WTC11 (cell line): ENCODE data around the gene MAPK8IP1. TPM values are rescaled to one million over a fixed set of nuclear protein-coding genes. Genes with fewer than 3 reads are reported as not detected.
A peak's percentile ranks its signal among the peaks of the same experiment; 100 is the strongest.

Experiments used
- ATAC-seq: fragments of 200-7000 bp; cut with Tn5 transposase; 2 replicates; pipeline ENCODE4 v1.10.0; 2021; ENCODE audit warnings: mild to moderate bottlenecking, moderate library complexity
- CTCF ChIA-PET: fragments of 300-600 bp; sonication (Branson Sonifier 250); formaldehyde crosslinking; loops from one replicate; lab custom pipeline; 2021; ENCODE audit warnings: antibody characterized with exemption; lab: Charles Lee
- POLR2A ChIA-PET: fragments of 350-600 bp; sonication (Branson Sonifier 250); formaldehyde crosslinking; loops from one replicate; lab custom pipeline; 2021; ENCODE audit warnings: antibody characterized with exemption; lab: Charles Lee
- DNase-seq: peaks from one replicate; pipeline ENCODE4 v3.0.0; 2021; ENCODE audit warnings: low spot score
- H3K27ac Mint-ChIP-seq: 2 replicates; pipeline ENCODE4 v1.8.0; 2021; ENCODE audit warnings: mixed read lengths
- H3K27me3 Mint-ChIP-seq: 2 replicates; pipeline ENCODE4 v1.8.0; 2021; ENCODE audit warnings: low read depth, mild to moderate bottlenecking, moderate library complexity, mixed read lengths
- H3K36me3 Mint-ChIP-seq: 2 replicates; pipeline ENCODE4 v1.8.0; 2021; ENCODE audit warnings: mixed read lengths
- H3K4me1 Mint-ChIP-seq: 2 replicates; pipeline ENCODE4 v1.8.0; 2022; ENCODE audit warnings: mixed read lengths
- H3K4me3 Mint-ChIP-seq: 2 replicates; pipeline ENCODE4 v1.8.0; 2021; ENCODE audit warnings: mild to moderate bottlenecking, moderate library complexity, mixed read lengths
- H3K9me3 Mint-ChIP-seq: 2 replicates; pipeline ENCODE4 v1.8.0; 2021; ENCODE audit warnings: mixed read lengths
- CBFB ChIP-seq: sonication (generic); formaldehyde crosslinking; IDR thresholded peaks from 2 replicates; pipeline ENCODE4 v1.8.1; 2022; ENCODE audit warnings: mild to moderate bottlenecking, low read depth, missing genetic modification reagents
- EMX1 ChIP-seq: fragments of 250-450 bp; sonication (Bioruptor Pico); IDR thresholded peaks from 2 replicates; pipeline ENCODE4 v1.8.0; 2021; ENCODE audit warnings: mild to moderate bottlenecking
- ETV6 ChIP-seq: sonication (generic); formaldehyde crosslinking; IDR thresholded peaks from 2 replicates; pipeline ENCODE4 v1.8.1; 2022; ENCODE audit warnings: mild to moderate bottlenecking, missing genetic modification reagents
- FOXP1 ChIP-seq: sonication (generic); formaldehyde crosslinking; IDR thresholded peaks from 2 replicates; pipeline ENCODE4 v1.8.0; 2022; ENCODE audit warnings: missing genetic modification reagents, mild to moderate bottlenecking, moderate library complexity, borderline replicate concordance
- GRHL2 ChIP-seq: fragments of 250-450 bp; sonication (Bioruptor Pico); IDR thresholded peaks from 2 replicates; pipeline ENCODE4 v1.8.0; 2022; ENCODE audit warnings: mild to moderate bottlenecking, moderate library complexity; ENCODE audit not compliant: insufficient replicate concordance, severe bottlenecking
- NFYB ChIP-seq: sonication (generic); formaldehyde crosslinking; conservative IDR thresholded peaks from 2 replicates; pipeline ENCODE4 v1.8.0; 2022; ENCODE audit warnings: low read depth, missing genetic modification reagents
- NR1H2 ChIP-seq: sonication (generic); formaldehyde crosslinking; IDR thresholded peaks from 2 replicates; pipeline ENCODE4 v1.9.0; 2021; ENCODE audit warnings: mild to moderate bottlenecking, moderate library complexity, missing genetic modification reagents
- TCF7 ChIP-seq: sonication (generic); formaldehyde crosslinking; IDR thresholded peaks from 2 replicates; pipeline ENCODE4 v1.8.0; 2022; ENCODE audit warnings: mild to moderate bottlenecking, low read depth, missing genetic modification reagents, moderate library complexity
- ZNF263 ChIP-seq: sonication (generic); formaldehyde crosslinking; IDR thresholded peaks from 2 replicates; pipeline ENCODE4 v1.8.1; 2022; ENCODE audit warnings: low read depth, mild to moderate bottlenecking, moderate library complexity, missing genetic modification reagents
- ZNF671 ChIP-seq: fragments of 250-450 bp; sonication (Bioruptor Pico); IDR thresholded peaks from 2 replicates; pipeline ENCODE4 v1.8.0; 2021; ENCODE audit warnings: mild to moderate bottlenecking
- total RNA-seq: library from RNA; stranded (reverse); gene quantifications from 3 replicates; pipeline ENCODE4 v1.2.3, GENCODE V29; 2021
- TF ChIP-seq, protein P1 (sequence below): sonication (generic); formaldehyde crosslinking; IDR thresholded peaks from 2 replicates; pipeline ENCODE4 v1.8.0; 2022; ENCODE audit warnings: mild to moderate bottlenecking, missing genetic modification reagents
- TF ChIP-seq, protein P2 (sequence below): sonication (generic); formaldehyde crosslinking; IDR thresholded peaks from 2 replicates; pipeline ENCODE4 v1.8.1; 2023; ENCODE audit warnings: mild to moderate bottlenecking, missing genetic modification reagents
- TF ChIP-seq, protein P3 (sequence below): sonication (generic); formaldehyde crosslinking; IDR thresholded peaks from 2 replicates; pipeline ENCODE4 v1.8.0; 2022; ENCODE audit warnings: mild to moderate bottlenecking, missing genetic modification reagents
- TF ChIP-seq, protein P4 (sequence below): sonication (generic); formaldehyde crosslinking; conservative IDR thresholded peaks from 2 replicates; pipeline ENCODE4 v1.8.1; 2022; ENCODE audit warnings: mild to moderate bottlenecking, missing genetic modification reagents
- TF ChIP-seq, protein P5 (sequence below): sonication (generic); formaldehyde crosslinking; IDR thresholded peaks from 2 replicates; pipeline ENCODE4 v1.8.1; 2023; ENCODE audit warnings: mild to moderate bottlenecking, missing genetic modification reagents
- TF ChIP-seq, protein P6 (sequence below): sonication (generic); formaldehyde crosslinking; IDR thresholded peaks from 2 replicates; pipeline ENCODE4 v1.8.1; 2023; ENCODE audit warnings: mild to moderate bottlenecking, missing genetic modification reagents, borderline replicate concordance
- TF ChIP-seq, protein P7 (sequence below): sonication (generic); formaldehyde crosslinking; conservative IDR thresholded peaks from 2 replicates; pipeline ENCODE4 v1.8.1; 2023; ENCODE audit warnings: mild to moderate bottlenecking, low read depth, missing genetic modification reagents, moderate library complexity

MAPK8IP1 gene
- total RNA-seq, 1 experiment from 2014 or later = 34.1 TPM

DNA sequence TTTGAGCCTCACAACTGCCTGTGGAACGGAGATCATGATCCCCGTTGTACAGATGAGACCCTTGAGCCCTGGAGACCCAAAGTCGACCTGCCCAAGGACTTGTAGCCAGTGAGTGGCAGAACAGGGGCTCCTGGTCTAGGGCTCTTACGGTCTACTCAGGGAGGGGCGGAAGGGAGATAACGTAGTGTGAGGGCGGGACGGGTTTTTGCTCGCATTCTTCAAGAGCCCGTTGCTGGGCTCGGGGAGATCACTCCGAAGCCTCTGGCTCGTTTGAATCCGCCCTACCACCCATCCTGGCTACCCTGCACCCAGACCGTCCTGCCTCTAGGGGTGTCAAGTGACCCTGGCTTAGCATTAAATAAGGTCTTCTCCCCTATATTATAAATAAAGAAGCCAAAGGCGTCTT, 37.5 kb upstream of the MAPK8IP1 start:
- no peak for TF ChIP-seq ETV6 (CRISPR knock-in tag)
- no peak for TF ChIP-seq CBFB (CRISPR knock-in tag)
- peak overlapping the region; percentile 79 for H3K4me3 Mint-ChIP-seq
- H3K4me1 Mint-ChIP-seq = peaks cover 23% of the 10 kb centered on the region
- ATAC-seq (peak; percentile 10), DNase-seq (peak; percentile 51)
- peaks cover 28% of the 10 kb centered on the region for H3K27me3 Mint-ChIP-seq
- no peaks in the 10 kb centered on the region for H3K36me3 Mint-ChIP-seq
- ChIA-PET CTCF (interaction anchor here (0.5 to 1.5 kb wide), 4 partner anchors 10 to 156 kb away, joined by 4 to 6 read pairs (median 4); partner anchors contain the start of gene PEX16), POLR2A (interaction anchor here (0.6 to 1.5 kb wide), 2 partner anchors 11 to 75 kb away, joined by 3 to 9 read pairs; no protein-coding TSS in a partner anchor)
- H3K9me3 Mint-ChIP-seq = no peaks in the 10 kb centered on the region
- H3K27ac Mint-ChIP-seq = no peak overlapping the region

DNA sequence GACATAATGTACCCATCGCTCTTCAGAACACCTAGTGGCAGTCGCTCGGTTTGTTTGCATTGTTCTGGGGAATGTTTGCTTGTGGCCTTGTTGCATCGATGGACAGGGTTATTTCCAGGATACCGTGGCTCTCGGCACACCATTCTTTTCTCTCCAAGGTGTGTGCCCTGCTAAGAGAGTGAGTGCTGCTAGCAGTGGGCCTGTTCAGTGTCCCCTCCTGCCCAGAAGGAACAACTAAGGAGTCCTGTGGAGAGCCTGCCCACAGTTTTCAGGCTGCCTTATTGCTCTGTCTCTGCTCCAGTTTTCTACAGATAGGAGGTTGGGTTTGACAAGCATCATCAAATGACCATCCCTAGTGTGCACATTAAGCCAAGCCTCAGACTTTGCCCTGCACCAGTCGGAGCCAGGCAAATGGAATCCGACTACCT, 36.8 kb upstream of the MAPK8IP1 start:
- CTCF ChIA-PET = interaction anchor here (0.5 to 1.4 kb wide), 3 partner anchors 10 to 155 kb away, joined by 4 to 6 read pairs (median 4); no protein-coding TSS in a partner anchor
- POLR2A ChIA-PET = interaction anchor here (0.6 kb wide), 1 partner anchor 74 kb away, joined by 3 read pairs; no protein-coding TSS in a partner anchor
- no peak for DNase-seq
- no peak for ATAC-seq
- no peak for TF ChIP-seq FOXP1
- TF ChIP-seq, protein P1, sequence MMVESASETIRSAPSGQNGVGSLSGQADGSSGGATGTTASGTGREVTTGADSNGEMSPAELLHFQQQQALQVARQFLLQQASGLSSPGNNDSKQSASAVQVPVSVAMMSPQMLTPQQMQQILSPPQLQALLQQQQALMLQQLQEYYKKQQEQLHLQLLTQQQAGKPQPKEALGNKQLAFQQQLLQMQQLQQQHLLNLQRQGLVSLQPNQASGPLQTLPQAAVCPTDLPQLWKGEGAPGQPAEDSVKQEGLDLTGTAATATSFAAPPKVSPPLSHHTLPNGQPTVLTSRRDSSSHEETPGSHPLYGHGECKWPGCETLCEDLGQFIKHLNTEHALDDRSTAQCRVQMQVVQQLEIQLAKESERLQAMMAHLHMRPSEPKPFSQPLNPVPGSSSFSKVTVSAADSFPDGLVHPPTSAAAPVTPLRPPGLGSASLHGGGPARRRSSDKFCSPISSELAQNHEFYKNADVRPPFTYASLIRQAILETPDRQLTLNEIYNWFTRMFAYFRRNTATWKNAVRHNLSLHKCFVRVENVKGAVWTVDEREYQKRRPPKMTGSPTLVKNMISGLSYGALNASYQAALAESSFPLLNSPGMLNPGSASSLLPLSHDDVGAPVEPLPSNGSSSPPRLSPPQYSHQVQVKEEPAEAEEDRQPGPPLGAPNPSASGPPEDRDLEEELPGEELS (CRISPR knock-in tag) = no peak
- no peak for TF ChIP-seq ZNF671 (CRISPR knock-in tag)
- no peak for TF ChIP-seq NR1H2 (CRISPR knock-in tag)
- H3K36me3 Mint-ChIP-seq = no peaks in the 10 kb centered on the region
- peak overlapping the region; percentile 79 for H3K4me3 Mint-ChIP-seq
- no peaks in the 10 kb centered on the region for H3K9me3 Mint-ChIP-seq
- peaks cover 27% of the 10 kb centered on the region for H3K27me3 Mint-ChIP-seq
- H3K4me1 Mint-ChIP-seq = peaks cover 31% of the 10 kb centered on the region
- no peak overlapping the region for H3K27ac Mint-ChIP-seq

DNA sequence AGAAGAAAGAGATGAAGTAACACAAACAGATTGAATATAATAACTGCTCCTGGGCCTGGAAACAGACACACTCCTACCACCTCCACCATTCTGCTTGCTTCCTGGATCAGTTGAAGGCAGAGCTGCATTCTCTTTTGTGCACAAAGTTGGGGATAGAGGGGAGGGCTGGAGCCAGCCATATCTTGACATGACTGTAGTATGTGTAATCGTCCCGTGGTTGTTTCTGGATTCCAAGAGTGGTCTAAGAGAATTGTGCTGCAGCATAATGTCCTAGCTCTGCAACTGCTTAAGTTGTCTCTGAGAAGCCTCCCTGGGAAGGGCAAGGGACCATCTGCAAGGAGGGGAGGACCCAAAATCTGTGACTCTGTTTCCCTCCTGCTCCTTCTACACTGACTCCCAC, 35.0 kb upstream of the MAPK8IP1 start:
- H3K4me1 Mint-ChIP-seq = peaks cover 43% of the 10 kb centered on the region
- no peaks in the 10 kb centered on the region for H3K36me3 Mint-ChIP-seq
- no peaks in the 10 kb centered on the region for H3K9me3 Mint-ChIP-seq
- CTCF ChIA-PET = interaction anchor here (1.1 kb wide), 1 partner anchor 79 kb away, joined by 5 read pairs; no protein-coding TSS in a partner anchor
- peaks cover 19% of the 10 kb centered on the region for H3K27me3 Mint-ChIP-seq
- POLR2A ChIA-PET = no interaction called here
- no peak overlapping the region for H3K4me3 Mint-ChIP-seq
- no peak for DNase-seq
- H3K27ac Mint-ChIP-seq = no peak overlapping the region
- no peak for ATAC-seq
- TF ChIP-seq NFYB (CRISPR knock-in tag) = no peak
- TF ChIP-seq, protein P2, sequence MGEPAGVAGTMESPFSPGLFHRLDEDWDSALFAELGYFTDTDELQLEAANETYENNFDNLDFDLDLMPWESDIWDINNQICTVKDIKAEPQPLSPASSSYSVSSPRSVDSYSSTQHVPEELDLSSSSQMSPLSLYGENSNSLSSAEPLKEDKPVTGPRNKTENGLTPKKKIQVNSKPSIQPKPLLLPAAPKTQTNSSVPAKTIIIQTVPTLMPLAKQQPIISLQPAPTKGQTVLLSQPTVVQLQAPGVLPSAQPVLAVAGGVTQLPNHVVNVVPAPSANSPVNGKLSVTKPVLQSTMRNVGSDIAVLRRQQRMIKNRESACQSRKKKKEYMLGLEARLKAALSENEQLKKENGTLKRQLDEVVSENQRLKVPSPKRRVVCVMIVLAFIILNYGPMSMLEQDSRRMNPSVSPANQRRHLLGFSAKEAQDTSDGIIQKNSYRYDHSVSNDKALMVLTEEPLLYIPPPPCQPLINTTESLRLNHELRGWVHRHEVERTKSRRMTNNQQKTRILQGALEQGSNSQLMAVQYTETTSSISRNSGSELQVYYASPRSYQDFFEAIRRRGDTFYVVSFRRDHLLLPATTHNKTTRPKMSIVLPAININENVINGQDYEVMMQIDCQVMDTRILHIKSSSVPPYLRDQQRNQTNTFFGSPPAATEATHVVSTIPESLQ (CRISPR knock-in tag) = no peak
- TF ChIP-seq, protein P3, sequence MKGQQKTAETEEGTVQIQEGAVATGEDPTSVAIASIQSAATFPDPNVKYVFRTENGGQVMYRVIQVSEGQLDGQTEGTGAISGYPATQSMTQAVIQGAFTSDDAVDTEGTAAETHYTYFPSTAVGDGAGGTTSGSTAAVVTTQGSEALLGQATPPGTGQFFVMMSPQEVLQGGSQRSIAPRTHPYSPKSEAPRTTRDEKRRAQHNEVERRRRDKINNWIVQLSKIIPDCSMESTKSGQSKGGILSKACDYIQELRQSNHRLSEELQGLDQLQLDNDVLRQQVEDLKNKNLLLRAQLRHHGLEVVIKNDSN = no peak
- TF ChIP-seq, protein P4, sequence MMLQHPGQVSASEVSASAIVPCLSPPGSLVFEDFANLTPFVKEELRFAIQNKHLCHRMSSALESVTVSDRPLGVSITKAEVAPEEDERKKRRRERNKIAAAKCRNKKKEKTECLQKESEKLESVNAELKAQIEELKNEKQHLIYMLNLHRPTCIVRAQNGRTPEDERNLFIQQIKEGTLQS (CRISPR knock-in tag) = no peak
- TF ChIP-seq EMX1 (CRISPR knock-in tag) = no peak
- TF ChIP-seq, protein P5, sequence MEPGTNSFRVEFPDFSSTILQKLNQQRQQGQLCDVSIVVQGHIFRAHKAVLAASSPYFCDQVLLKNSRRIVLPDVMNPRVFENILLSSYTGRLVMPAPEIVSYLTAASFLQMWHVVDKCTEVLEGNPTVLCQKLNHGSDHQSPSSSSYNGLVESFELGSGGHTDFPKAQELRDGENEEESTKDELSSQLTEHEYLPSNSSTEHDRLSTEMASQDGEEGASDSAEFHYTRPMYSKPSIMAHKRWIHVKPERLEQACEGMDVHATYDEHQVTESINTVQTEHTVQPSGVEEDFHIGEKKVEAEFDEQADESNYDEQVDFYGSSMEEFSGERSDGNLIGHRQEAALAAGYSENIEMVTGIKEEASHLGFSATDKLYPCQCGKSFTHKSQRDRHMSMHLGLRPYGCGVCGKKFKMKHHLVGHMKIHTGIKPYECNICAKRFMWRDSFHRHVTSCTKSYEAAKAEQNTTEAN = no peak
- TF ChIP-seq, protein P6, sequence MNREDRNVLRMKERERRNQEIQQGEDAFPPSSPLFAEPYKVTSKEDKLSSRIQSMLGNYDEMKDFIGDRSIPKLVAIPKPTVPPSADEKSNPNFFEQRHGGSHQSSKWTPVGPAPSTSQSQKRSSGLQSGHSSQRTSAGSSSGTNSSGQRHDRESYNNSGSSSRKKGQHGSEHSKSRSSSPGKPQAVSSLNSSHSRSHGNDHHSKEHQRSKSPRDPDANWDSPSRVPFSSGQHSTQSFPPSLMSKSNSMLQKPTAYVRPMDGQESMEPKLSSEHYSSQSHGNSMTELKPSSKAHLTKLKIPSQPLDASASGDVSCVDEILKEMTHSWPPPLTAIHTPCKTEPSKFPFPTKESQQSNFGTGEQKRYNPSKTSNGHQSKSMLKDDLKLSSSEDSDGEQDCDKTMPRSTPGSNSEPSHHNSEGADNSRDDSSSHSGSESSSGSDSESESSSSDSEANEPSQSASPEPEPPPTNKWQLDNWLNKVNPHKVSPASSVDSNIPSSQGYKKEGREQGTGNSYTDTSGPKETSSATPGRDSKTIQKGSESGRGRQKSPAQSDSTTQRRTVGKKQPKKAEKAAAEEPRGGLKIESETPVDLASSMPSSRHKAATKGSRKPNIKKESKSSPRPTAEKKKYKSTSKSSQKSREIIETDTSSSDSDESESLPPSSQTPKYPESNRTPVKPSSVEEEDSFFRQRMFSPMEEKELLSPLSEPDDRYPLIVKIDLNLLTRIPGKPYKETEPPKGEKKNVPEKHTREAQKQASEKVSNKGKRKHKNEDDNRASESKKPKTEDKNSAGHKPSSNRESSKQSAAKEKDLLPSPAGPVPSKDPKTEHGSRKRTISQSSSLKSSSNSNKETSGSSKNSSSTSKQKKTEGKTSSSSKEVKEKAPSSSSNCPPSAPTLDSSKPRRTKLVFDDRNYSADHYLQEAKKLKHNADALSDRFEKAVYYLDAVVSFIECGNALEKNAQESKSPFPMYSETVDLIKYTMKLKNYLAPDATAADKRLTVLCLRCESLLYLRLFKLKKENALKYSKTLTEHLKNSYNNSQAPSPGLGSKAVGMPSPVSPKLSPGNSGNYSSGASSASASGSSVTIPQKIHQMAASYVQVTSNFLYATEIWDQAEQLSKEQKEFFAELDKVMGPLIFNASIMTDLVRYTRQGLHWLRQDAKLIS (CRISPR knock-in tag) = no peak
- TF ChIP-seq, protein P7, sequence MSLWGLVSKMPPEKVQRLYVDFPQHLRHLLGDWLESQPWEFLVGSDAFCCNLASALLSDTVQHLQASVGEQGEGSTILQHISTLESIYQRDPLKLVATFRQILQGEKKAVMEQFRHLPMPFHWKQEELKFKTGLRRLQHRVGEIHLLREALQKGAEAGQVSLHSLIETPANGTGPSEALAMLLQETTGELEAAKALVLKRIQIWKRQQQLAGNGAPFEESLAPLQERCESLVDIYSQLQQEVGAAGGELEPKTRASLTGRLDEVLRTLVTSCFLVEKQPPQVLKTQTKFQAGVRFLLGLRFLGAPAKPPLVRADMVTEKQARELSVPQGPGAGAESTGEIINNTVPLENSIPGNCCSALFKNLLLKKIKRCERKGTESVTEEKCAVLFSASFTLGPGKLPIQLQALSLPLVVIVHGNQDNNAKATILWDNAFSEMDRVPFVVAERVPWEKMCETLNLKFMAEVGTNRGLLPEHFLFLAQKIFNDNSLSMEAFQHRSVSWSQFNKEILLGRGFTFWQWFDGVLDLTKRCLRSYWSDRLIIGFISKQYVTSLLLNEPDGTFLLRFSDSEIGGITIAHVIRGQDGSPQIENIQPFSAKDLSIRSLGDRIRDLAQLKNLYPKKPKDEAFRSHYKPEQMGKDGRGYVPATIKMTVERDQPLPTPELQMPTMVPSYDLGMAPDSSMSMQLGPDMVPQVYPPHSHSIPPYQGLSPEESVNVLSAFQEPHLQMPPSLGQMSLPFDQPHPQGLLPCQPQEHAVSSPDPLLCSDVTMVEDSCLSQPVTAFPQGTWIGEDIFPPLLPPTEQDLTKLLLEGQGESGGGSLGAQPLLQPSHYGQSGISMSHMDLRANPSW (CRISPR knock-in tag) = no peak
- no peak for TF ChIP-seq TCF7
- no peak for TF ChIP-seq GRHL2 (CRISPR knock-in tag)
- TF ChIP-seq ZNF263 (CRISPR knock-in tag) = no peak
